ENCODE data around the gene PLEKHA6.

Gene PLEKHA6

DNA sequence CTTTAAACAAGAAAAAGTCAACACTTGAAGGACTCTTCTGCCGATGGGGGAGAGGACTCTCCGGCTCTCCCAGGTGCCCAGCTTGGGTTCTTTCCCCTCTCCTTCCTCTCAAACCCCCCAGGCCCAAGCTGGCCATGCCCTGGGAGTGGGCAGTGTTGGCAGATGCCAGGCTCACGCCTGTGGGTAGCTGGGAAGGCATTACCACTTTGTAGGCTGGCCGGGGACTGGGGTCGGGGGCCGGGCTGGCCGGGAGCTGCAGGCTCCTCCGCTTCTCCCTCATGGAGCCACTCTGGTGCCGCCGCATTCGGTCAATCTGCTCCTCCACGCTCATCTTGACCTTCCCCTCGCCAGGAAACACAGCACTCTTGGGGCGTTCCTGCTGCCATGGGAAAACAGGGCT is 129.5 kb downstream of the PLEKHA6 start:
- TF ChIP-seq, protein P1, sequence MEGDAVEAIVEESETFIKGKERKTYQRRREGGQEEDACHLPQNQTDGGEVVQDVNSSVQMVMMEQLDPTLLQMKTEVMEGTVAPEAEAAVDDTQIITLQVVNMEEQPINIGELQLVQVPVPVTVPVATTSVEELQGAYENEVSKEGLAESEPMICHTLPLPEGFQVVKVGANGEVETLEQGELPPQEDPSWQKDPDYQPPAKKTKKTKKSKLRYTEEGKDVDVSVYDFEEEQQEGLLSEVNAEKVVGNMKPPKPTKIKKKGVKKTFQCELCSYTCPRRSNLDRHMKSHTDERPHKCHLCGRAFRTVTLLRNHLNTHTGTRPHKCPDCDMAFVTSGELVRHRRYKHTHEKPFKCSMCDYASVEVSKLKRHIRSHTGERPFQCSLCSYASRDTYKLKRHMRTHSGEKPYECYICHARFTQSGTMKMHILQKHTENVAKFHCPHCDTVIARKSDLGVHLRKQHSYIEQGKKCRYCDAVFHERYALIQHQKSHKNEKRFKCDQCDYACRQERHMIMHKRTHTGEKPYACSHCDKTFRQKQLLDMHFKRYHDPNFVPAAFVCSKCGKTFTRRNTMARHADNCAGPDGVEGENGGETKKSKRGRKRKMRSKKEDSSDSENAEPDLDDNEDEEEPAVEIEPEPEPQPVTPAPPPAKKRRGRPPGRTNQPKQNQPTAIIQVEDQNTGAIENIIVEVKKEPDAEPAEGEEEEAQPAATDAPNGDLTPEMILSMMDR (conservative IDR thresholded peaks at IDR 0.05; ENCODE audit: low read depth, low read length), result no peak

DNA sequence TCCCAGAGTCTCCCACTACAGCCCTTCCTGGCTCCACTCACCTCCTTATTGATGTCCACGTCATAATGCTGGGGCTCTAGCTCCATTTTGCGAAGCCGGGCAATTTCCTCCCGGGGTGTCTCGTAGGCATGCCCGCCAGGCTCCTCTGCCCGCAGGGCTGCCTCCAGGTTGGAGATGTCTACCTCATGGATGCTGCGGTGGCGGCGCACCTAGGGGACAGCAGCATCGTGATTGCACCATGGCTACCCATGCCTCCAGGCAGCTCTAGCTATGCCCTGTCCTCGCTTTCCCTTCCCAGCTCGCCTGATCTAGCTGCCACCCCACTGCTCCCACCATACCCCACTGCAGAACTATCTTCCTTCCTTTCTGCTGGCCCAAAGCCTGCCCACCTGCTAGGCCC is 130.8 kb downstream of the PLEKHA6 start:
- DNase-seq (ENCODE audit: low read depth), result no peak
- no peak overlapping the region for H3K4me3 ChIP-seq (ENCODE audit: low read length)
- TF ChIP-seq, protein P1 (conservative IDR thresholded peaks at IDR 0.05; ENCODE audit: low read depth, low read length), result no peak

More for the DNA sequence above, 129.5 kb downstream of the PLEKHA6 start:
- H3K4me3 ChIP-seq (ENCODE audit: low read length), result no peak overlapping the region
- DNase-seq (ENCODE audit: low read depth), result no peak

DNA sequence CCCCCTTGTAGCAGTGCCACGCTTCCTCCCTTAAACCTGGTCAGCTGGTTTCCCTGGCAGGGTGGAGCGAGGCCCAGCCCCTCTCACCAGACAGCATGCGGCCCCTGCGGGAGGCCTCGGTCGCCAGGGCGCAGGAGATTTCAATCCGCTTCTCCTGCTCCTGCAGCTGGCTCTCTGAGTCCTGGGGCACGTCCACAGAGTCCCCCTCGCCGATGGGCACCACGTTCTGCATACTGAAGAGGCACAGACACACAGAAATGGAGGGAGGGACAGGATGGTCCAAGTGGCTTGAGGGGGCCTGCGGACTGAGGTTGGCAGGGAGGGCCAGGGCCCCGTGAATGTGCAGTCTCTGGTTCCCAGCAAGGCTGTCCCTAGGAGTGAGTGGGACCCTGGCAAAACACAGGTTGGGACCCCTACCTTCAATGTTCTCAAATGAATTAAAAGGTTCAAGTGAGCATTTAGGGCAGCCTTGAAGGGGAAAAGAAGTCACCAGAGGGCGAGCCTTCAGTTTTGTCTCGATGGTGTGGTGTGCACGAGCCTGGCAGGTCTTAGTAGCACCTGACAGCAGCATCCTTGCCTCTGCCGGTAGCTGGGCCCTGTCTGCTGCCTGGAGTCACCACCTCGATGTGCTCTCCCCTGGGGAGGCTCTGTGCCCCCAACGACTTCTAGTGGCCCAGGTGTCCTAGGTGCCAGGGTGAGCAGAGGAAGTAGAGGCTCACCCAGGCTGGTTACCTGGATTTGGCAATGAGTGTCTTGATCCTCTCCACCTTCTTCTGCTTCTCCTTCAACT is 131.5 kb downstream of the PLEKHA6 start:
- no peak overlapping the region for H3K4me3 ChIP-seq (ENCODE audit: low read length)
- TF ChIP-seq, protein P1 (conservative IDR thresholded peaks at IDR 0.05; ENCODE audit: low read depth, low read length), result no peak
- DNase-seq (ENCODE audit: low read depth), result no peak

DNA sequence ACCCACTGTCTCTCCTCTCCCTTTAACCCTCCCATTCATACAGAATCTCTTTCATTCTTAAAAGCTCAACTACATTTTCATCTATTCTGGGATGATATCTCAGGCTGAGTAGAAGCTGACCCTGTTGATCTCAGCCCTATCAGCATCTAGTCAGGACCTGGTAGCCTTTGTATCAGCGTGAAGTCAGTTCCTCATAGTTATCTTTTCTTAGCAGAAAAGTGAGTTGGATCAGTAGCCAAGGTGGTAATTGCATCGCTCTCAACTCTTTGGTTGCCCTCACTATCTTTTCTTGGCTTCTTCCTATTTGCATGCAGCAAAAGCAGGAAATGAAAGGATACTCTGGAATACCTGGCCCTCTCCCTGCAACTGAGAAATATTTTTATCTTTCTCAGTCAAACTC is 132.4 kb downstream of the PLEKHA6 start:
- DNase-seq (ENCODE audit: low read depth), result no peak
- TF ChIP-seq, protein P1 (conservative IDR thresholded peaks at IDR 0.05; ENCODE audit: low read depth, low read length), result no peak
- no peak overlapping the region for H3K4me3 ChIP-seq (ENCODE audit: low read length)

DNA sequence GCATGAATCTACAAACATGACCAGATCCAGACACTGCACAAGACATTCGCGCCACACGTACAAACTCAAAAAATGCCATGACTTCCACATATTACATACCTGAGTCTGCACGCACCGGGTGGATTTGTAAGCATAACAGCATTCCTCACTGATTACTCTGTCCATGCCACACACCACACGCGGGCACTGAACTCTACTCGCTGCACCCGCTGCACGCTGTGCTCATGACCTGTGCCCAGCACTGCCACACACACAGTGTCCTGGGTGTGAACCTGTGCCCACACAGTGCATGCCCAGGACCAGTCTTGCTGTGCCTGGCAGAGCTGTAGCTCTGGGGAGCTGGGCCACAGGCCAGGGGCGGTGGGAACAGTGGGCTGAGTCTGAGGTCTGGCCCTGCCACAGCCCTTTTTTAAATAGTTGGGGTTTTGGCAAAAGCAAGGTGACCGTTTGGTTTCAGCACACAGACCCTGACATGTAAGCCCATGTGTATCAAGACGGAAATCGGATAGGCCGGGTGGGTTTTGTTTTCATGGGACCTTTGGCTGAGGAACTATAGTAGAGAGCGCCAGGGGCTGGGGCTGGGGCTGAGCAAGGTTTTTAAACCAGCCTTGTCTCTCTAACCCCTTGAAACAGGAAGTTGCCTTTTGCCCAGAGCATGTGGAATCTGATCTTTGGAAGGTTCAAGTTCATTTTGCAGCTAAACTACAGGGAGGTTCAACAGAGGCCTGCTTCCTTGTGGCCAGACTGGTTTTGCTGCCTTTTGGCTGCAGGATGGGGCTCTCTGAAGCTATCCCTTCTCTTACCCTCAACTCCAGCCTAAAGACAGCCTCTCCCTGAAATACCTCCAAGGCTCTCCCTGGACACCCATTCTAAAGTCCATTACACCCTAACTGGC is 133.6 kb downstream of the PLEKHA6 start:
- no peak overlapping the region for H3K4me3 ChIP-seq (ENCODE audit: low read length)
- TF ChIP-seq, protein P1 (conservative IDR thresholded peaks at IDR 0.05; ENCODE audit: low read depth, low read length), result no peak
- no peak for DNase-seq (ENCODE audit: low read depth)

DNA sequence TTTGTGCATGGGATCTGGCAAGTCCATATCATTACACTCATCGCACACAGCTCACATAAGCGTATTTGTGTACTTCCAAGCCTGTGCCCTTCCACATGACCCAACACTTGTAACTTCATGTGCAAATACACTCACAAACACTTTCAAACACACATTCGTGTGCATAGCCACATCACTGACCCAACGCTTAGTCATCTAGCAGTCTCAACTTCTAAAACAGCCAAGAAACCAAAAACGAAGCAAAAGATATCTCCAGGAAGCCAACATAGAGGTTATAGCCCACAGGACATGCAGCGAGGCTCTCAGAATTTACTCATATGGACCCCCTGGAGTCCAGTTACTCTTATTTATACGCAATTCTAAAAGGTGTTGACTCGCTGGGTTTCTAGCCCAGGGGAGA is 135.1 kb downstream of the PLEKHA6 start:
- DNase-seq (ENCODE audit: low read depth), result no peak
- H3K4me3 ChIP-seq (ENCODE audit: low read length), result no peak overlapping the region
- TF ChIP-seq, protein P1 (conservative IDR thresholded peaks at IDR 0.05; ENCODE audit: low read depth, low read length), result no peak
